HG02678 (cell line): ENCODE results near the gene GID8.
A peak's percentile ranks its signal among the peaks of the same experiment; 100 is the strongest.

Experiments
- ATAC-seq: cut with Tn5 transposase; IDR thresholded peaks from one replicate; pipeline ENCODE4 v1.9.1; 2021; ENCODE audit warnings: mild to moderate bottlenecking, moderate library complexity; ENCODE audit not compliant: unreplicated experiment

Gene GID8

GRCh38 chr20:62967628-62968351 is 29.8 kb downstream of the GID8 start:
- no peak for ATAC-seq

- no peak for ATAC-seq
Observed at GRCh38 chr20:62968378-62969178, 30.6 kb downstream of the GID8 start.

- no peak for ATAC-seq
Observed at GRCh38 chr20:62969179-62969760, 31.3 kb downstream of the GID8 start.

- no peak for ATAC-seq
Observed at GRCh38 chr20:62969939-62970306, 32.0 kb downstream of the GID8 start.

- ATAC-seq, result no peak
Observed at GRCh38 chr20:62970307-62971210, 32.6 kb downstream of the GID8 start.

- ATAC-seq, result no peak
Observed at GRCh38 chr20:62971211-62971949, 33.4 kb downstream of the GID8 start.

- peak; percentile 69 for ATAC-seq
Observed at GRCh38 chr20:62971950-62972844, 34.2 kb downstream of the GID8 start.

- no peak for ATAC-seq
Observed at GRCh38 chr20:62972845-62973745, 35.1 kb downstream of the GID8 start.

- no peak for ATAC-seq
Observed at GRCh38 chr20:62975251-62975760, 37.4 kb downstream of the GID8 start.

- no peak for ATAC-seq
Observed at GRCh38 chr20:62975812-62976508, 38.0 kb downstream of the GID8 start.

GRCh38 chr20:62976886-62977285 is 38.9 kb downstream of the GID8 start:
- no peak for ATAC-seq

- ATAC-seq, result peak; percentile 53
Observed at GRCh38 chr20:62977613-62978560, 39.9 kb downstream of the GID8 start.

- no peak for ATAC-seq
Observed at GRCh38 chr20:62978561-62978943, 40.6 kb downstream of the GID8 start.

- no peak for ATAC-seq
Observed at GRCh38 chr20:62979310-62979709, 41.4 kb downstream of the GID8 start.

- ATAC-seq, result no peak
Observed at GRCh38 chr20:62979876-62980373, 42.0 kb downstream of the GID8 start.

- ATAC-seq, result no peak
Observed at GRCh38 chr20:62980380-62980960, 42.5 kb downstream of the GID8 start.
